Hematopoietic multipotent progenitor cell treated with erythropoietin and hydrocortisone succinate and interleukin-3 and kit ligand, for 4 days (in vitro differentiated cells): Measurements from ENCODE around the gene ZNF324B.
"Not testable (repeated sequence)": the region's sequence is repeated elsewhere in the genome, so short reads cannot be mapped to it uniquely, and the experiment has no call there.

Source experiments
- DNase-seq: peaks from one replicate; pipeline ENCODE4 v3.0.0-alpha.2; 2015

Gene ZNF324B

GRCh38 chr19:58451358-58452101 lies at the start of gene ZNF324B:
Gene ZNF324B (plus strand): TSS chr19:58451622. CDS start chr19:58453702, 2,080 bp downstream.
- DNase-seq: peak; percentile 99

GRCh38 chr19:58401840-58402421 lies 49.5 kb upstream of the ZNF324B start:
- no peak for DNase-seq

GRCh38 chr19:58403920-58404478 lies 47.4 kb upstream of the ZNF324B start:
- DNase-seq: not testable (repeated sequence)

- peak; percentile 58 for DNase-seq
These were observed 44.4 kb upstream of the ZNF324B start for GRCh38 chr19:58406818-58407657.

- DNase-seq: peak; percentile 47
These were observed 43.7 kb upstream of the ZNF324B start for GRCh38 chr19:58407658-58408151.

- DNase-seq: peak; percentile 99
These were observed 43.0 kb upstream of the ZNF324B start, which contains the start of gene ZNF584 for GRCh38 chr19:58408152-58409009. Gene ZNF584 (plus strand): TSS chr19:58408649. CDS start chr19:58409148, 499 bp downstream.

- DNase-seq: peak; percentile 76
These were observed 42.2 kb upstream of the ZNF324B start for GRCh38 chr19:58409010-58409790.

GRCh38 chr19:58416604-58417003 lies 34.8 kb upstream of the ZNF324B start:
- DNase-seq: no peak

- no peak for DNase-seq
These were observed 34.4 kb upstream of the ZNF324B start for GRCh38 chr19:58417071-58417470.

GRCh38 chr19:58428617-58429016 lies 22.8 kb upstream of the ZNF324B start:
- no peak for DNase-seq

- no peak for DNase-seq
These were observed 21.7 kb upstream of the ZNF324B start for GRCh38 chr19:58429745-58430144.

- no peak for DNase-seq
These were observed 17.2 kb upstream of the ZNF324B start for GRCh38 chr19:58434217-58434616.

GRCh38 chr19:58439576-58440554 lies 11.6 kb upstream of the ZNF324B start, which contains the start of gene ZNF132:
Gene ZNF132 (minus strand): TSS chr19:58440153. CDS start chr19:58439821, 332 bp downstream.
- peak; percentile 100 for DNase-seq

GRCh38 chr19:58440556-58440955 lies 10.9 kb upstream of the ZNF324B start:
- DNase-seq: peak; percentile 14

- not testable (repeated sequence) for DNase-seq
These were observed 8.4 kb upstream of the ZNF324B start for GRCh38 chr19:58442986-58443385.

- not testable (repeated sequence) for DNase-seq
These were observed 2.6 kb upstream of the ZNF324B start for GRCh38 chr19:58448860-58449259.

GRCh38 chr19:58449980-58450379 lies 1.4 kb upstream of the ZNF324B start:
- DNase-seq: not testable (repeated sequence)

- no peak for DNase-seq
These were observed 515 bp upstream of the ZNF324B start for GRCh38 chr19:58450856-58451357.

- no peak for DNase-seq
These were observed 2.3 kb downstream of the ZNF324B start for GRCh38 chr19:58453743-58454142.
